Measurements from ENCODE around the gene PTGIS.

DNA sequence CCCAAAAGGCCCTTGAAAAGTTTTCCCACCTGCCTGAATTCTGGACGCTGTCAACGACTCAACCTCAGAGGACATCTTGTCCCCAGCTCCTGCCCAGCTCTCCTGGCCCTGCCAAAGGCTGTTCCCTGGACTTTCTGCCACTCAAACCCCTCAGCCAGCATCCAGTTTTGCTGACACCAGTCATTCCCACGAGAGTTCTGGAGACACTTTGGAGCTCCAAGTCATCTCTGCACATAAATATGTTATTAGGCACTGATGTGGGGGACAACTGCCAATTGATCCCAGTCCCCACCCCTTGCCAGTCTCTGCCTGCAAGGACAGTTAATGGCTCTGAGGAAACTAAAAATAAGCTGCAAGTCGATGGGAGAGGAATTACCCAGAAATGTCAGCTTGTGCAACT is 46.6 kb downstream of the PTGIS start:
- TF ChIP-seq SUZ12 (IDR thresholded peaks at IDR 0.05) = no peak
- no peak for TF ChIP-seq ARNT (IDR thresholded peaks at IDR 0.05)
- TF ChIP-seq ZNF384 (IDR thresholded peaks at IDR 0.05) = no peak
- no peak for TF ChIP-seq TARDBP (IDR thresholded peaks at IDR 0.05)
- no peak for TF ChIP-seq SP1 (IDR thresholded peaks at IDR 0.05)
- TF ChIP-seq FOXA1 (IDR thresholded peaks at IDR 0.05) = no peak
- TF ChIP-seq FOXM1 (IDR thresholded peaks at IDR 0.05; ENCODE audit: borderline replicate concordance) = no peak
- no peak for TF ChIP-seq BHLHE40 (IDR thresholded peaks at IDR 0.05; ENCODE audit: borderline replicate concordance)
- no peak for TF ChIP-seq L3MBTL2 (conservative IDR thresholded peaks at IDR 0.05)
- TF ChIP-seq ELF4 (IDR thresholded peaks at IDR 0.05) = no peak
- no peak for TF ChIP-seq HDGF (IDR thresholded peaks at IDR 0.05; ENCODE audit: borderline replicate concordance)
- TF ChIP-seq, protein P1, sequence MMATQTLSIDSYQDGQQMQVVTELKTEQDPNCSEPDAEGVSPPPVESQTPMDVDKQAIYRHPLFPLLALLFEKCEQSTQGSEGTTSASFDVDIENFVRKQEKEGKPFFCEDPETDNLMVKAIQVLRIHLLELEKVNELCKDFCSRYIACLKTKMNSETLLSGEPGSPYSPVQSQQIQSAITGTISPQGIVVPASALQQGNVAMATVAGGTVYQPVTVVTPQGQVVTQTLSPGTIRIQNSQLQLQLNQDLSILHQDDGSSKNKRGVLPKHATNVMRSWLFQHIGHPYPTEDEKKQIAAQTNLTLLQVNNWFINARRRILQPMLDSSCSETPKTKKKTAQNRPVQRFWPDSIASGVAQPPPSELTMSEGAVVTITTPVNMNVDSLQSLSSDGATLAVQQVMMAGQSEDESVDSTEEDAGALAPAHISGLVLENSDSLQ (IDR thresholded peaks at IDR 0.05) = no peak

Data from HEK293T (cell line).